ENCODE results near the gene AHCYL2.
"Not testable (repeated sequence)": the region's sequence is repeated elsewhere in the genome, so short reads cannot be mapped to it uniquely, and the experiment has no call there.

Gene AHCYL2

DNA sequence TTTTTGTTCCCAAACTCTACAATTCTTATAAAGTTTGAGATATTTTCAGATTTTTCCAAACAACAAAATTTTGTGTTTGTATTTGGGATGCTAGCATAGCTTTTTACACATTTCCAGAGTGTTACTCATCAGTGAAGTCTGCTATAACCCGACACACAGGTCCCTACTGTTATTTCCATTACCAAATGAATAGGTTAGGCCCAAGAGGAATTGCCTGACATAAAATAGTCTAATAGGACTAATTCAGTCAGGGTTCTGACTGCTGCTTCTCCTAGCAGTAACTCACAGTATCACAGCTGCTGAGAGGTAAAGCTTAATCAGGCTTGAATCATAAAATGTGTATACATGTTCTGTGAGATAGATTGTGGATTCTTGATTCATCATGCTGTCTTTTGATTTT is 160.3 kb downstream of the AHCYL2 start:
- no peak for DNase-seq (ENCODE audit: low spot score)

DNA sequence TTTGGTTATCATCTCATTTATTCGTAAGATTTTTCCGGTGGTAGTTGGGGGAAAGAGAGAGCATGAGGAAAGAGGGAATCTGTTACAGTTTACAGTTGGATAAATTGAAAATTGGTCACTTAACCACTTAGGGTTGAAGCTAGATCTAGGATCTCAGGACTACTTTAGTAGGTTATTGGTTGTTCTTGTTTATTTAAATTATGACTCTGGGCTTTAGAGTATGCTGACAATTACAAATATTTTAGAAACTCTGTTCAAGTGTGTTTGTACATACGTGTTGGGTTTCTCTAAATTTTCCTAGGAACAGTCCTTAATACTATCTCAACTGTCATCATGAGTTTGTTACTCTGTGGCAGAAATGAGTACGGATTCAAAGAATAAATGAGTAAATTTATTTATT is 160.8 kb downstream of the AHCYL2 start:
- no peak for DNase-seq (ENCODE audit: low spot score)

DNA sequence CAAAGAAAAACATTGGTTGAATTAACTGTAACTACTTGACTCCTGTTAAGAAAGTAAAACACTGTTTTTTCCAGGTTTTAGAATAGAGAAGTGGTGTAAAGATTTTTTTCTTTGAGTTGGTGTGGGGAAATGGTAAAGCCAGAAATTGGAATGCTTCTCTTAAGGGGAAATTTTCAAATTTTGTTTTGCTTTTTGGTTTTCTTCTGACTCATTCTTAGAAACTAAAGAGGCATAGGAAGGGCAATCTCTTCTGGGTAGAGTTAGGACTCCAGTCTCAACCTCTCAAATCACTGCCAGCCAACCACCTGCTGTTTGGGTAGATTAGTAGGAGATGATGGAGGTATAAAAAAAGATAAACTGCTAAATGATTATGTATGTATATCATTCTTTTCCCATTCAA is 161.7 kb downstream of the AHCYL2 start:
- no peak for DNase-seq (ENCODE audit: low spot score)

DNA sequence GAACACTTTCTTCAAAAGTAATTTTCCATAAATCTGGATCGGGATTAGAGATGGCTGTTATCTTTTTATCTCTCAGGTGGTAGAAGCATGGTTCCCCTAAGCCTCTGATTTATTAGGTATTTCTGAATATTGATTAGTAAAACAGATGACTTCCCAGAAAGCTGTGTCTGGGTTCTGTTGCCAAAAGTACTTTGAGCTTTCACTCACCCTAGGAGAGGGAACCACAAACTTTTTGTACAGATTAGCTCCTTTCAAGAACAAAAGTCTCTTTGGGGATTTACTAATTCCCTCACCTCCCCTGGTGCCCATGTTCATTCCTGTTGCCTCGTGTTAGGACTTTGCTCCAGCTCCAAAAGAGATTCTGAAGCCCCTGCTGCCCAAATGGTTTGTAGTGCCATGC is 162.7 kb downstream of the AHCYL2 start:
- no peak for DNase-seq (ENCODE audit: low spot score)

DNA sequence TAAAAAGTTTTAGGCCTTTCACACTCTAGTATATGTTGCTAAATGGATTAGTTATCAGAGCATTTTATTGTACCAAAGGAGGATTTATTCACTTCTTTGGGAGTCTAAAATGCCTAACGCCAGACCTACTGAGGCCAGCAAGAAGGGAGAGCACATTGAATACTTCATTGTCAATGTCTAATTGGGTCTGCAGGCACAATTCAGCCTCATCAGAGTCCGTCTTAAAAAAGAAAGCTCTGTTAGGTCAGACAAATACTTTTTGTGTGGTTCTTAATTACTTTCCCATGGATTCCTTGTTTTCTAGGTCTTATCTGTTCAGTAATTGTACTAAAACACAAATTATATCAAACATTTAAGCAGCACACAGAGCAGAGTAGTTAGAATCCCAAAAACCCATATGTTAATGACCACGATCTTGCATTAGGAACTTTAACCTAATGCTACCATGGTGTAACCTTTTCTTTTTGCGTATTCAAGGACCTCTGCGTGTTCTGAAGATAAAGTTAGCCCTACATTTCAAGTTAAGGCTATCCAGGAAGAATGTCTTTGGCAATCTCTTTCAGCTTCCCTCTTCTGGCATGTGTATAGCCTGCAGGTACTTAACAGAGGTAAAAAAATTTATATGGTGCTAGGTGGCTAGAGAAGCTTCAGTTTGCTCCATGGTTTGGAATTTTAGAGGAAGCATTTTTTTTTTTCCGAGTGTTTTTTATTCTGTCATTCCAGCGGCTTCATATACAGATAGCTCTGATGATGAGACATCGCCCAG is 163.7 kb downstream of the AHCYL2 start:
- DNase-seq (ENCODE audit: low spot score), result no peak

DNA sequence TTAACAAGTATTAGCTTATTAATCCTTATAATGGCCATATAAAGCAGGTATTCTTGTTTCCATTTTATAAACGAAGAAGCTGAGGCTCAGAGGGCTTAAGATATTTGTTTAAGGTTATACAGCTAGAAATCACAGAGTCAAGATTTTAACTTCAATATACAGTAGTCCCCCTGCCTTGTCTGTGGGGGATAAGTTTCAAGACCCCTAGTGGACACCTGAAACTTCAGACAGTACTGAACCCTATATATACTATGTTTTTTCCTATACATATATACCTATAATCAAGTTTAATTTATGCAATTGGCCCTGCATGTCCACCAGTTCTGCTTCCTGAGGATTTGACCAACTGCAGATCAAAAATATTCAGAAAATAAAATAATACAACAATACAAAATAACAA is 165.0 kb downstream of the AHCYL2 start:
- no peak for DNase-seq (ENCODE audit: low spot score)

DNA sequence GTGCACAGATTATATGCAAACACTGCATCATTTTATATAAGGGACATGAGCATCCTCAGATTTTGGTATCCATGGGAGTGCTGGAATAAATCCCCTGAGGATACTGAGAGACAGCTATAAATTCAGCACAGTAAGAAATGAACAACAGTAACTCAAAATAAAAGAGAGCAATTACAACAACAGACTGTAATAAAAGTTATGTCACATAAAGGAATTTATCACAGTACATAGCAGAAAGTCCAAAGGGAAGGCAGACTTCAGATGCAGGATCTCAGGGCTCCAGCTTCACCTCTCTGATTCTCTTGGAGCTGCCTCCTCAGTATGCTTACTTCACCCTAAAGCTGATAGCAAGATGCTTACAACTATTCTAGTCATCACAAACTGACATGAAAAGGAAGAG is 165.5 kb downstream of the AHCYL2 start:
- DNase-seq (ENCODE audit: low spot score), result no peak

DNA sequence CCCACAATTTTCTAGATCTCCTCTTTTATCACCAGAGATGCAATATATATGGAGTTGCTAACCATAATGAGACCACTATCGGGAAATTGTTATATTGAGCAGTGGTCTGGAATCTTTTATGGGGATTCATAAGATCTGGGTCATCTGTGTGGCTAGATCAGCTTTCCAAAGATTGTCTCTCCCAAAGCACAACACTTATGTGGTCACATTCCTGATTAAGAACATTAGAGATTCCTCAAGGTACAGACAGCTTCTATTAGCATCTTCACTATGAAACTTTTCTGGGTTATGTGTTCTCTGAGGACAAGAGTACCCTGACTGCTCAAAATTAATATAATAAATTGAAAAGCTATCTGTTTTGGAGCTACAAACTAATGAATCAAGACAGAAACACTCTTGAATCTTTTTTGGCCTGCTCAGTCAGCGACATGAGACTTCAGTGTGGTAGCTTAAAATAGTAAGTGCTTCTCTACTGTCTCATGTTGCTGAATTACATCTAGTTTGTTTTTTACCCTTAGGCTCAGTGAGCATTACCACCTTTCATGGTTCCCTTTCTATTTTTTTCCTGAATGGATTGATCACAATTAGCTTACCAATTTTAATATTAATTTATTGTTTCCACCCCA is 166.8 kb downstream of the AHCYL2 start:
- DNase-seq (ENCODE audit: low spot score), result no peak

DNA sequence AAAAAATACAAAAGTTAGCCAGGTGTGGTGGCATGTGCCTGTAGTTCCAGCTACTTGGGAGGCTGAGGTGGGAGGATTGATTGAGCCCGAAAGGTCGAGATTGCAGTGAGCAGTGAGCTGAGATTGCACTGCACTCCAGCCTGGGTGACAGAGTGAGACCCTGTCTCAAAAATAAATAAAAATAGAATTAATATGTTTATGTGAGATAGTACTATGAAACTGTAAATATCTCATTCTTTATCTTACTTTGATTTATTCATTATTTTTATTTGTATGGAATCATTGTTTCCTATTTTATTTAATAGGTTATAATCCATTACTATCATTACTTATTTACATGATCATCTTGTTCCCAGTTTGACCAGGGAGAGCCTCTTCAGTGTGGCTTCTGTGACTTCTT is 168.4 kb downstream of the AHCYL2 start:
- no peak for DNase-seq (ENCODE audit: low spot score)

DNA sequence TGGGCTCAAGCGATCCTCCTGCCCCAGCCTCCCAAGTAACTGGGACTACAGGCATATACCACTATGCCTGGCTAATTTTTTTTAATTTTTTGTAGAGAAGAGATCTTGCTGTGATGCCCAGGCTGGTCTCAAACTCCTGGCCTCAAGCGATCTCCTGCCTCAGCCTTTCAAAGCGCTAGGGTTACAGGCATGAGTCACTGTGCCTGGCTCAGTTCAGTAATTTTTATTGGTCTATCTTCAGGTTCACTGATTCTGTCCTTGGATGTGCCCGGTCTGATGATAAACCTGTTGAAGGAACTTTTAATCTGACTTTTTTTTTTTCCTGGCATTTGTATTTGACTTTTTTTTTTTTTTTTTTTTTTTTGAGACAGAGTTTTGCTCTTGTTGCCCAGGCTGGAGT is 169.3 kb downstream of the AHCYL2 start:
- no peak for DNase-seq (ENCODE audit: low spot score)

DNA sequence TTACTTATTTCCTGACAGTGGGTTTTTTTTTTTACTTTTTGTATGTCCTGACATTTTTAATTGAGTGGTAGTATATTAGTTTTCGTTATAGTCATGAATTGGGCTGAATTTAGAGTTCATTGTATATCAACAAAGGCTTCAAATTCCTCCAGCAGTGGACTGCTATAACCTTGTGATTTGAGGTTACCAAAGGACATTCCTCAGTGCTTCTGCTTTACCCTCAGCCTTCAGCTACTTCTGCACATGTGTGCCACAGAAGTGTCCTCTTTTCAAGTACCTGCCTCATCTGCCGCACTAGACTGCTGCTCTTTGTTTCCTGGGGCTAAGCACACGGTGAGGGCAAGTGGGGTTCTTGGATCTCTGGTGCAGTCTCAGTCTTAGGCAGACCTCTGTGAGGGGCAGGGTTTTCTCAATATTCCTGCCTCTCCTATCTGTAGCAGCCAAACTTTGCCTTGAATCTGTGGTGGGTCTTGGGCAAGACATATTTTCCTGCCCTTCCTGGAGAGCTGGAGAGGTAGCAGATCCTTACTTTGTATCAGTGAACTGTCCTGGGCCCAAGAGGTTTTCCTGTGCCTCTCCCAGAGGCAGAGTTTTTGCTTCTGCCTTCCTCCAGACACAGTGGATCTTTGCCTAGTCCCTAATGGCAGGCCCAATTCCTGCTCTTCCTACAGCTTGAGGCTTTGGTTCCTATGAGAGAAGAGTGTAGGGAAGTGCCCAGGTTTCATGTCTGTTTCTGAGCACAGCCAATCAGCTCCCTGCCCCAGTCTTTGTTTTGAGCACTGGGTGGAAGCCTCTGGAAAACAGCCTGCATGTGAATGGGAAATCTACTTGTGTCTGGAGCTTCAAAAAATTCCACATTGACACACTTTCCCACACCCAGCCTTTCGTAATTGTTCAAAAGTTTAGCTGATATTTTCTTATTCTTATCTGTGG is 170.4 kb downstream of the AHCYL2 start:
- DNase-seq (ENCODE audit: low spot score), result no peak

DNA sequence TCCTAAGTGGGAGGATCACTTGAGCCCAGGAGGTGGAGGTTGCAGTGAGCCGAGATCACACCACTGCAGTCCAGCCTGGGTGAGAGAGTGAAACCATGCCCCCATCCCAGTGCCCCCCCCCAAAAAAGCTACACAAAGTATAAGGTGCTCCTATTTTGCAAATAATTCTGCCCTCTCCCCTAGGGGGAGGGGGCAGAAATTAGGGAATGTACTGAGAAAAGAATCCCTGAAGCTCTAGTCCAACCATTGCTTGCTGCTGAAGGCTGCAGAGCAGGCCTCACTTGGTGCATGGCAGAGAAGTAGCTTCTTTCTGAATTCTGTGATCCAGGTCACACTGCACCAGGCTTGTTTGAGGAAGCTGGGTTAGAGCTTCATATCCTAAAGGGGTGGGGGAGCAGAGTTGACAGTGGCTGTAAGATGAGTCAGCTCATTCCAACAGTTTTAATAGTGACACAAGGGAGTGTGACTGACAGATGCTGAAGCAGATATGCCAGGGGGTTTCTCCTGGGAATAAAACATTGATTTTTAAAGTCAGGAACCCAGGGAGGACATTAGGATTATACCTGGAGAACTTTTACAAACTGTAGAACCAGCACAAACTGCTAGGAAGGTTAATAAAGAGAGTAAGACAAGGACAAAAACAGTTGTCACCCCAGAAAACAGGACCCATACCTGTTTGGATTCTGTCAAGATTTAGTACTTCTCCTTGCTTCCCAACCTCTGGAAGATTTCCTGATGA is 176.6 kb downstream of the AHCYL2 start:
- no peak for DNase-seq (ENCODE audit: low spot score)

DNA sequence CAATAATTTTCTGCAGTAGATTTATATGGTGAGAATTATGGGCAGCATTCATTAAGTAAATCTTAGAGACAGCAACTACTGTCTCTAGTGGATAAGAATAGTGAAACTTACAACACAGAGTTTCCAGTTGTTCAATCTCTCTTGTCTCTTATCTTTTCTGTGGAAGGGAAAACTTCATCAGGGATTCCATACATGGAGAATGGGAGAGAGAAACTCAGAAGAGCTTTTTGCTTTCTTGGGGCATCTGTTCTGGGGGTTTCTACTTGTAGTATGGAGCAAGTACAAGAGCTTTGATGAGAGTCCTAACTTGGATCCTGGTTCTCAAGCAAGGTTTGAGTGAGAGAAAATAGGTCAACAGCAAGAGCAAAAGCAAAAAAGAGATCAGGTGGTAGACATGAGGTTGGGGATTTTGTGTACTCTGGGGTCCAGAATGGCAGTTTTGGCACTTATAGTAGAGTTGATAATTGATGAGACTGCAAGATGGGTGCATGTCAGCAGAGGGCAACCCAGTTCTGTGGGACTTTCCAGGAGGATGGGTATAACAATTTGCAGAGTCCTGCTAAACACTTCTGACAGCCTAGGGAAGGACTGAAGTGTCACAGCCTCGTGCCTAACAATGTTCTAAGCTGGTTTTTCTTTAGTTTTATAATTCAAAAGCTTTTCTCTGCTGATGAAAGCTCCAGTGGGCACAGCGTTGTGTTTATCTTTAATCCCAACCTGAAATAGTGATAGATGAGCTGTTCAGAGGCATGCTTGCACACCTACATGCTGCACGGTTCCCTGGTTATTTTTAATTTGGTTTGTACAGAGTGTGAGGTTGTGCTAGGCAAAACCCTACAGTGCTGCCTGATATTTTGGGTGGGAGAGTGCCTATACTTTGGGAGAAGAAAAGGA is 177.4 kb downstream of the AHCYL2 start:
- DNase-seq (ENCODE audit: low spot score), result no peak

DNA sequence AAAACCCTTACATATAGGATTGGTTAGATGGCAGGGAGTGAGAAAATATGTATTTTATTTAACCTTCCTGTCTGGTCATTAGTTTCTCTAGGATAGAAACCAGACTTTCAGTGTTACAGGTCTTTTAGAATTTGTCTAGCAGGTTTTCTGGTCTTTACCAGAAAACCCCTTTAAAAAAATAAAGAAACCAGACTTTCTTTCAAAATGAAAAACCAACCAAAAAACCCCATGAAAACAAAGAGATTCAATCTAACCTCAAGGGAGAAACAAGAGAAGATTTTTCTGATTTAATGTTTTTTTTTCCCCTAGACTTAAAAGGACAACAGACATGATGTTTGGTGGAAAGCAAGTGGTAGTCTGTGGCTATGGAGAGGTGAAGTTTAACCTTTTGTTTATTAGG is 180.7 kb downstream of the AHCYL2 start:
- no peak for DNase-seq (ENCODE audit: low spot score)

DNA sequence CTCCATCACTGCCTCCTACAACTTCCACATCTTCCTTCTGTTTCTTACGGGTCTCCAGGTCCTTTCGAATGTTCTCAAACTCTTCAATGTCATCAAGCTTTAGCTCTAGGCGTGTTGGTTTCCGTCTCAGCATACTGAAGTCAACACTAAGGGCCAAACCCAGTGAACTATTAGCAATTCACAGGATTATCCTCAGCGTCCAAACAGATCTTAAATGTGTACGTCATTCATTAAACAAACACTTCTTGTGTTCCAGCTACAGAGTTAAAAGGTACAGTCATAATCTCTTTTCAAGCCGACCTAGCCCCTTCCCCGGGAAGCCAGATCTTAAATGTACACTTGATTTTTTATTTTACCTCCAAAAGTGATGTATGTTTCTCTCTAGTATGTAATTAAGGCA is 185.4 kb downstream of the AHCYL2 start:
- not testable (repeated sequence) for DNase-seq (ENCODE audit: low spot score)

DNA sequence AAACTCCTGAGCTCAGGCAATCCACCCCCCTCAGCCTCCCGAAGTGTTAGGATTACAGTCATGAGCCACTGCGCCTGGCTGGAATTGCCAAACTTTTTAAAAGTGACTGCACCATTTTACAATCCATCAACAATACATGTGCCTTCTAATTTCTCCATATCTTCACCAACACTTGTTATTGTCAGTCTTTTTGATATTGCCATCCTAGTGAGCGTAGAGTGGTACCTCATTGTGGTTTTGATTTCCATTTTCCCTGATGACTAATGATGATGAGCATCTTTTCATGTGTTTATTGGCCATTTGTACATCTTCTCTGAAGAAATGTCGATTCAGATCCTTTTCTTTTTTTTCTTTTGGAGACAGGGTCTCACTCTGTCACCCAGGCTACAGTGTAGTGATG is 187.7 kb downstream of the AHCYL2 start:
- DNase-seq (ENCODE audit: low spot score), result no peak

DNA sequence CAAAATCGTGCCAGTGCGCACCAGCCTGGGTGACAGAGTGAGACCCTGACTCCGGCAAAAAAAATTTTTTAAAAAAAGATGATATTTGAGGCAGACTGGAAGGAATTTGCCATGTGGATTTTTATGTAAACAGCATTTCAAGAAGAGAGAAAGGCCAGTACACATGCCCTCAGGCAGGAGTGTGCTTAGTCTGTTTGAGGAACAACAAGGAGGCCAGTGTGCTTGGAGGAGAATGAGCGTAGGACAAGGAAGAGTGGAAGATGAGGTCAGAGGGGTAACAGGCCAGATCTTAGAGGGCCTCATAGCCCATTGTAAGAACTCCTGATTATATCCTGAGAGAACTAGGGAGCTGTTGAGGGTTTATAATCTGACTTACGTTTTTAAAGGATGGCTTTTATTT is 192.2 kb downstream of the AHCYL2 start:
- no peak for DNase-seq (ENCODE audit: low spot score)

DNA sequence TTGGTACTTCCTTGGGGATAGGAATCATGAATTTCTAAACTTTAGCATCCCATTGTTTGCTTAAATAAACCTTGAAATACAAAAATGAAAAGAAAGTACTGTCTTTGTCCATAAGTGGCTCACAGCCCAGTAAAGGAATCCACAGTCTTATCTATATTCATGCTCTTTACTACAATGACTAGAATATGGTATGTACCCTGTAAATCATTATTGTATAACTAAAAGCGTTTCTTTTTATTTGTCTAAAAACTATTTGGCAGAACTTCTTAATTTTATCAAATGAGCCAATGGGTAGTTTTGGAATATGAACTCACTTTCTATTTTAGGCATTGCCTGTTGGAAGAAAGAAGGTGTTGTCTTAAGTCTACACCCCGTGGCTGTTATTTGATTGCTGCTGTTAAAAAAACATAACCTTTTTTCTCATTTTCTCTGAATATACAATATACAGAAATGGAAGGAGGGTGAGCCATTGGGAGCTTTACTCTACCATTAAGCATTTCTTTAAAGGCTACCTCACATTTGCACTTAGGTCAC is 197.0 kb downstream of the AHCYL2 start:
- no peak for DNase-seq (ENCODE audit: low spot score)

DNA sequence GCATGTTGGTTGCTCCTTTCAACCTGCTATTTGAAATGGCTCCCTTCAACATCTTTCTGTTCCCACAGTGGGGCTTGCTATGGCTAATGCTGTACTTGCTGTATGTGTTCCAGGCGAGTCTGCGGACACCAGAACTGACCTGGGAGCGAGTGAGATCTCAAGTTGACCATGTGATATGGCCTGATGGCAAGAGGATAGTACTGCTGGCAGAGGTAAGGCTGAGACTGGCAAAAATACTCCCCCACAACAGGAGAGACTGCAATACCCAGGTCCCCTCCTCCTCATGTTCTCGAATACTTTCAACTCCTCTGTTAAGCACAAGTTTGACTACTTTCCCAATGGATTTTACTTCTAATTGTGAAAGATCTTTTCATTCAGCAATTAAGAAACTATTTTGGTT is 197.9 kb downstream of the AHCYL2 start:
- DNase-seq (ENCODE audit: low spot score), result no peak

DNA sequence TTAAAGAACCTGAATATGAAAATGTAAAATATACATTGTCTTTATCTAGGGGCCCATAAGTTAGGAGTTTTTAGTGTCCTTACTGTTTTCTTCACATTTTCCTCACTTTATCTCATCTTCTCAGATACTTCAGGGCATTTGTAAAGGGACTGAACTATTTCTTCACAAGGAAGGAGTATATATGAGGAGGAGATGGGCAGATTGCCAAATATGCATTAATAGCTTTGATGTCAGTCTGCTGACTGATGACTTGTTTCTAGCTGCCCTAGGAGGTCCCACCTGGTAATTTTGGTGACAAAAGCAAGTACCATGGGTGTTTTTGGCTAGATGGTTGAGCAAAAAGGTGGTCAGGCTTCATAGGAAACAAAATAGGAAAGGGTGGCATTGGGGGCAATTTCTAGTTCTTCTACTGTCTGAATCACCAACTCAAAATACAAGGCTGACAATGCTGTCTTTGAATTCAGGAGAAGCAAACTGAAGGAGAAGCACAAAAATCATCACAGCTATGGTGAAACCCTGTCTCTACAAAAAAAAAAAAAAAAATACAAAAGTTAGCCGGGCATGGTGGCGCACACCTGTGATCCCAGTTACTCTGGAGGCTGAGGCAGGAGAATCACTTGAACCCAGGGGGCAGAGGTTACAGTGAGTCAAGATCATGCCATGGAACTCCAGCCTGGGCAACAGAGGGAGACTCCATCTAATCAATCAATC is 199.0 kb downstream of the AHCYL2 start:
- DNase-seq (ENCODE audit: low spot score), result no peak

All from CD4-positive, alpha-beta T cell treated with Interleukin-2 at 100 ng/mL for 4 hours (primary cell).